Measurements from ENCODE around the gene HRAS. TPM values are rescaled to one million over a fixed set of nuclear protein-coding genes. Genes with fewer than 3 reads are reported as not detected.

HRAS gene
- total RNA-seq, 2 experiments from 2014 or later, result 45.1 to 52.5 TPM

DNA sequence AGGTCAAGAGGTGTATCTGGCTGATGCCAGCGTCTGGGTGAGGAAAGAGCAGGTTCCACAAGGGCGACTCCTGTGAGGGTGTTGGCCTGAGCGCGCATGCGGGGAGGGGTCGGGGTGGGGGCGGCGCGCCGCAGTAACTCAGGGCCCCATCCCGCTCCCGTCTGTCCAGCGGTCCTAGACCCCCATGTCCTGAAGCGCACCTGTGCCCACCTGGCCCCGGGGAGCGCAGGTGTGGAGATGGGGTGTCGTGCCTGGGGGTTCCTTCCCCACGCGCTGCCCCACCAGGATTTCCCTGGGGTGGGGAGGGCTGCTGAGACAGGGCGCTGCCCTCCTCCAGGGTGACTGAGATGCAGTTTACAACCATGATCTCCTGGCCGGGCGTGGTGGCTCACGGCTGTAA, 49.2 kb downstream of the HRAS start:
- Mint-ChIP-seq H3K36me3 (ENCODE audit: low read depth) (no peaks in the 10 kb centered on the region), H3K9me3 (no peaks in the 10 kb centered on the region), H3K27ac (no peak overlapping the region), H3K4me1 (no peaks in the 10 kb centered on the region), H3K4me3 (no peak overlapping the region), H3K27me3 (no peaks in the 10 kb centered on the region)
- ChIA-PET CTCF (no interaction called here), POLR2A (no interaction called here)
- DNase-seq, result no peak

- Mint-ChIP-seq H3K27ac (no peak overlapping the region), H3K27me3 (no peaks in the 10 kb centered on the region), H3K36me3 (ENCODE audit: low read depth) (no peaks in the 10 kb centered on the region), H3K9me3 (no peaks in the 10 kb centered on the region), H3K4me3 (no peak overlapping the region), H3K4me1 (no peaks in the 10 kb centered on the region)
- ChIA-PET CTCF (no interaction called here), POLR2A (no interaction called here)
- DNase-seq, result no peak
These were observed 50.8 kb downstream of the HRAS start for GRCh38 chr11:484616-485015.

Other genes starting within 250 kb of the HRAS start
- gene PGGHG, start 246.4 kb downstream of the HRAS start, total RNA-seq, result 100 to 1,000 TPM; 113 to 117 TPM
- gene IFITM5, start 236.1 kb downstream of the HRAS start, total RNA-seq, result not detected
- 1,000 to 10,000 TPM; 1,637 to 1,643 TPM for gene IFITM2, start 227.8 kb downstream of the HRAS start, total RNA-seq
- 1,000 to 10,000 TPM; 1,010 to 1,055 TPM for gene IFITM1, start 221.5 kb downstream of the HRAS start, total RNA-seq
- gene IFITM3, start 214.7 kb downstream of the HRAS start, total RNA-seq, result 10 to 100 TPM; 52.3 to 58.8 TPM
- gene B4GALNT4, start 166.1 kb downstream of the HRAS start, total RNA-seq, result under 1 TPM; 0.23 to 0.53 TPM
- not detected for gene PKP3, start 141.4 kb downstream of the HRAS start, total RNA-seq
- 100 to 1,000 TPM; 170 to 178 TPM for gene SIGIRR, start 120.6 kb downstream of the HRAS start, total RNA-seq
- gene ANO9, start 93.6 kb downstream of the HRAS start, total RNA-seq, result 10 to 100 TPM; 69.2 to 73.5 TPM
- gene PTDSS2, start 85.3 kb downstream of the HRAS start, total RNA-seq, result 10 to 100 TPM; 20.1 to 21.5 TPM
- 100 to 1,000 TPM; 109 to 117 TPM for gene RNH1, start 28.3 kb downstream of the HRAS start, total RNA-seq
- 1 to 10 TPM; 2.2 to 2.5 TPM for gene LRRC56, start 2.0 kb upstream of the HRAS start, total RNA-seq
- gene LMNTD2, start 25.2 kb upstream of the HRAS start, total RNA-seq, result 1 to 10 TPM; 2.5 to 3.2 TPM
- 10 to 100 TPM; 32.7 to 32.8 TPM for gene RASSF7, start 25.4 kb upstream of the HRAS start, total RNA-seq
- gene PHRF1, start 40.9 kb upstream of the HRAS start, total RNA-seq, result 10 to 100 TPM; 38.7 to 39.1 TPM
- gene IRF7, start 80.4 kb upstream of the HRAS start, total RNA-seq, result 100 to 1,000 TPM; 220 to 221 TPM
- not detected for gene CDHR5, start 89.4 kb upstream of the HRAS start, total RNA-seq
- not detected for gene SCT, start 91.6 kb upstream of the HRAS start, total RNA-seq
- under 1 TPM; 0.18 to 0.20 TPM for gene DRD4, start 101.7 kb upstream of the HRAS start, total RNA-seq
- gene DEAF1, start 159.6 kb upstream of the HRAS start, total RNA-seq, result 10 to 100 TPM; 33.0 to 34.2 TPM
- 10 to 100 TPM; 22.6 to 25.3 TPM for gene TMEM80, start 160.2 kb upstream of the HRAS start, total RNA-seq
- gene EPS8L2, start 170.7 kb upstream of the HRAS start, total RNA-seq, result 10 to 100 TPM; 16.2 to 19.4 TPM
- gene TALDO1, start 211.9 kb upstream of the HRAS start, total RNA-seq, result 100 to 1,000 TPM; 215 to 224 TPM
- gene GATD1, start 241.9 kb upstream of the HRAS start, total RNA-seq, result 10 to 100 TPM; 48.6 to 52.9 TPM